K562 (cell line): Measurements from ENCODE around the gene ATP2B1. TPM values are rescaled to one million over a fixed set of nuclear protein-coding genes. Genes with fewer than 3 reads are reported as not detected.
A peak's percentile ranks its signal among the peaks of the same experiment; 100 is the strongest.

Source experiments
- ARHGAP35 ChIP-seq: fragments of 450-650 bp; IDR thresholded peaks from 2 replicates; pipeline ENCODE4 v1.6.1; 2018; ENCODE audit not compliant: partially characterized antibody
- ATF7 ChIP-seq: fragments of 450-650 bp; IDR thresholded peaks from 2 replicates; pipeline ENCODE4 v1.7.1; 2014; ENCODE audit warnings: mild to moderate bottlenecking, moderate library complexity
- CBFA2T3 ChIP-seq: fragments of 450-650 bp; IDR thresholded peaks from 2 replicates; pipeline ENCODE4 v1.6.1; 2017
- CXXC5 ChIP-seq: fragments of 250-450 bp; sonication (Bioruptor Pico); IDR thresholded peaks from 2 replicates; pipeline ENCODE4 v1.8.0; 2022; ENCODE audit warnings: inconsistent platforms, mild to moderate bottlenecking, moderate library complexity
- HMBOX1 ChIP-seq: sonication (generic); IDR thresholded peaks from 2 replicates; pipeline ENCODE4 v1.6.1; 2016
- JUN ChIP-seq, 2 experiments: sonication (generic) in 1 of 2; formaldehyde crosslinking in 1 of 2; IDR thresholded peaks; 2 replicates each; pipeline versions ENCODE4 v1.6.1 to v1.8.0; 2012 to 2022; ENCODE audit warnings: borderline replicate concordance in 2 of 2, mild to moderate bottlenecking in 2 of 2, improper control_type of control experiment in 1 of 2, low read depth in 1 of 2, low read length in 1 of 2, missing genetic modification reagents in 1 of 2
- LCOR ChIP-seq: sonication (generic); formaldehyde crosslinking; IDR thresholded peaks from 2 replicates; pipeline ENCODE4 v1.8.0; 2022; ENCODE audit warnings: mild to moderate bottlenecking, missing genetic modification reagents
- NR2C1 ChIP-seq, 2 experiments: fragments of 450-650 bp; IDR thresholded peaks; 2 replicates each; pipeline ENCODE4 v1.6.1; 2017; ENCODE audit warnings: mild to moderate bottlenecking in 2 of 2, antibody characterized with exemption in 1 of 2, inconsistent platforms in 1 of 2, missing compliant biosample characterization in 1 of 2, missing genetic modification characterization in 1 of 2
- NR4A1 ChIP-seq, 2 experiments: fragments of 250-450 bp in 1 of 2; fragments of 450-650 bp in 1 of 2; sonication (Bioruptor Pico) in 1 of 2; IDR thresholded peaks; 2 replicates each; pipeline versions ENCODE4 v1.4.0 to v1.6.1; 2016 to 2020; ENCODE audit warnings: mild to moderate bottlenecking in 2 of 2, missing compliant biosample characterization in 1 of 2, missing genetic modification characterization in 1 of 2, moderate library complexity in 1 of 2
- SMAD4 ChIP-seq: fragments of 250-450 bp; sonication (Bioruptor Pico); conservative IDR thresholded peaks from 2 replicates; pipeline ENCODE4 v1.8.0; 2021; ENCODE audit warnings: inconsistent platforms, mild to moderate bottlenecking, moderate library complexity
- SOX6 ChIP-seq: fragments of 450-650 bp; IDR thresholded peaks from 2 replicates; pipeline ENCODE4 v1.6.1; 2014; ENCODE audit warnings: mild to moderate bottlenecking
- TAL1 ChIP-seq: fragments of 450-650 bp; IDR thresholded peaks from 2 replicates; pipeline ENCODE4 v1.6.1; 2016; ENCODE audit warnings: mild to moderate bottlenecking
- TCF3 ChIP-seq: sonication (generic); formaldehyde crosslinking; IDR thresholded peaks from 2 replicates; pipeline ENCODE4 v1.4.0; 2020; ENCODE audit warnings: mild to moderate bottlenecking, missing genetic modification reagents
- ZMIZ1 ChIP-seq, 2 experiments: fragments of 150-350 bp in 1 of 2; IDR thresholded peaks; 2 replicates each; pipeline ENCODE4 v1.6.1; 2012 to 2016; ENCODE audit warnings: low read depth in 2 of 2, low read length in 2 of 2, mild to moderate bottlenecking in 1 of 2, moderate library complexity in 1 of 2
- ZNF407 ChIP-seq: fragments of 450-650 bp; IDR thresholded peaks from 2 replicates; pipeline ENCODE4 v1.6.1; 2016; ENCODE audit warnings: low read depth
- polyA plus RNA-seq, 8 experiments: library from polyadenylated mRNA; depleted of rRNA in 4 of 8; stranded (reverse) in 5 of 8; unstranded in 3 of 8; fragments of >200 nt; fragmentation: Nextera tagmentation in 2 of 8; fragmentation: Illumina TruSeq in 1 of 8; extraction: Ambion mirVana in 2 of 8; extraction: Trizol in 1 of 8; gene quantifications; 2 replicates each; pipeline versions ENCODE4 v1.2.1 to v1.2.3, GENCODE V29; 2011 to 2014; ENCODE audit warnings: inconsistent platforms in 1 of 8, missing spikeins in 1 of 8
- total RNA-seq, 7 experiments: library from RNA; depleted of rRNA in 6 of 7; stranded (reverse); fragments of >200 nt in 6 of 7; fragmentation: Illumina TruSeq in 2 of 7; extraction: Trizol in 2 of 7; gene quantifications; 2 replicates each; pipeline versions ENCODE4 v1.2.1 to v1.2.3, GENCODE V29; 2011 to 2021; ENCODE audit warnings: low replicate concordance in 1 of 7

ATP2B1 gene
- total and polyA plus RNA-seq, 9 of the 15 experiments (the other 6 are each of a cell fraction or from before 2014, with no cell fraction given), result 8.6 to 39.0 (median 27.8) TPM

- TF ChIP-seq ZMIZ1 (IDR thresholded peaks at IDR 0.05; ENCODE audit: low read depth in 2 of 2, low read length in 2 of 2) (peak in 1 of 2 experiments; percentile 83; a peak in 2 of 4 replicates), LCOR (CRISPR knock-in tag) (0 out of 2 replicates have a peak, but pooled peaks have one; percentile 46), SMAD4 (CRISPR knock-in tag) (0 out of 2 replicates have a peak, but pooled peaks have one; percentile 46), CBFA2T3 (peak; percentile 93), ZNF407 (no peak), SOX6 (peak; percentile 79), TAL1 (peak; percentile 86), ATF7 (peak; percentile 45; the same call in 1 of the 2 replicates), NR2C1 (IDR thresholded peaks at IDR 0.05) (0 out of 2 replicates have a peak, but pooled peaks have one; percentile 10), NR2C1 (tag; IDR thresholded peaks at IDR 0.05) (no peak), CXXC5 (CRISPR knock-in tag) (0 out of 2 replicates have a peak, but pooled peaks have one; percentile 31), HMBOX1 (peak; percentile 80), JUN (IDR thresholded peaks at IDR 0.05; ENCODE audit: borderline replicate concordance, low read depth, low read length) (0 out of 2 replicates have a peak, but pooled peaks have one; percentile 11), JUN (CRISPR knock-in tag; IDR thresholded peaks at IDR 0.05; ENCODE audit: borderline replicate concordance) (no peak), ARHGAP35 (peak; percentile 85), TCF3 (peak; percentile 93), NR4A1 (CRISPR knock-in tag; IDR thresholded peaks at IDR 0.05) (no peak), NR4A1 (tag; IDR thresholded peaks at IDR 0.05) (no peak)
Measured at GRCh38 chr12:89678225-89678624, 30.4 kb downstream of the ATP2B1 start (continued).
